Stimulated activated CD8-positive, alpha-beta memory T cell treated with anti-CD3 and anti-CD28 coated beads, Interleukin-2, amount 100 ng/mL, for 1 hour (primary cell): Measurements from ENCODE around the gene C17orf58.

ENCODE experiments used
- DNase-seq, 2 donors: peaks; one replicate each; pipeline ENCODE4 v3.0.0-alpha.2; 2020; ENCODE audit warnings: low read depth in 2 of 2

Gene C17orf58

DNA sequence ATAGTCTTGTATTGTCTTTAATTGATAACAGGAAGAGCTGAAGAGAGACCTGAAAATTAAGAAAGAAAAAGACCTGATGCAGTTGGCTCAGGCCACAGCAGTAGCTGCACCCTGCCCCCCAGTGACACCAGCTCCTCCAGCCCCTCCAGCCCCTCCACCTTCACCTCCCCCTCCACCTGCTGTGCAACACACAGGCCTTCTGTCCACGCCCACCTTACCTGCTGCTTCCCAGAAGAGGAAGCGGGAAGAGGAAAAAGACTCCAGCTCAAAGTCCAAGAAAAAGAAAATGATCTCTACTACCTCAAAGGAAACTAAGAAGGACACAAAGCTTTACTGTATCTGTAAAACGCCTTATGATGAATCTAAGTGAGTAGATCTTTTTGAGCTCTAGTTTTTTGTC is 36.8 kb downstream of the C17orf58 start:
- no peak for DNase-seq

DNA sequence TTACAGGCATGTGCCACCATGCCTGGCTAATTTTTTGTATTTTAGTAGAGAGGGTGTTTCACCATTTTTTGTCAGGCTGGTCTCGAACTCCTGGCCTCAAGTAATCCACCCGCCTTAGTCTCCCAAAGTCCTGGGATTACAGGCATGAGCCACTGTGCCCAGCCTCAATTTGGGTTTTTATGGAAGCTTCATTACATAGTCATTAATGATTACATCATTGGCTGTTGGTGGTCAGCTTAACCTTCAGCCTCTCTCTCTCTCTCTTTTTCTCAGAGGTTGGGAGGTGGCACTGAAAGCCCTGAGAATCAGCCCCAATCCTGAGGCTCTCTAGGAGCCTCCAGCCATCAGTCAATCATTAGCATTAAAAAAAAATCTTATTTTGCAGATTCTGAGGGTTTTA is 45.3 kb downstream of the C17orf58 start:
- DNase-seq: no peak

DNA sequence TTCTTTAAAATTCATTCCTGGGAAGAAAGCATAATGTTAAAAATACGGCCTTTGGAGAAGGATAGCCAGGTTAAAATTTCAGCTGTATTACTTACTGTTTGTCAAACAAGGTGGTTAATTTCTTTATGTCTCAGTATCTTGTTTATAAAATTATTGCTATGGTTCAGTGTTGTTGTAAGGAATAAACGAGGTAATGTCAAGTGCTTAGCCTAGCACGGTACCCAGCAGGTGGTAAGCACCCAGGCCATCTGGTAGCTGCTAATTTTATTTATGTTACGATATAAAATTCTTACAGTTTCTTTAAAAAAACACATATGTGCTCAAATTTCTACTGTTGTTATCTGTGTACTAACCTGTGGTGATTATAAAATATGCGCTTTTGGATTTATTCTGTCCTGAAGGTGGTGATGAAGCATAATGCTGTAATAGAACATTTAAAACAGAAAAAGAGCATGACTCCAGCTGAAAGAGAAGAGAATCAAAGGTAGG is 48.9 kb downstream of the C17orf58 start:
- no peak for DNase-seq

GRCh38 chr17:67946513-67946912 is 49.8 kb downstream of the C17orf58 start:
- no peak for DNase-seq

- no peak for DNase-seq
These were observed 52.2 kb downstream of the C17orf58 start for GRCh38 chr17:67944035-67944434.

- no peak for DNase-seq
These were observed 53.5 kb downstream of the C17orf58 start for GRCh38 chr17:67942810-67943209.
